SW480 (cell line): ENCODE results near the gene SLC7A1.

Source experiments
- DNase-seq: peaks from one replicate; pipeline ENCODE4 v3.0.0-alpha.2; 2016; ENCODE audit warnings: low spot score

The SLC7A1 gene

GRCh38 chr13:29486551-29486950 is 108.9 kb downstream of the SLC7A1 start:
- DNase-seq, result no peak

- DNase-seq, result no peak
Measured at GRCh38 chr13:29484796-29485195, 110.7 kb downstream of the SLC7A1 start.

GRCh38 chr13:29484236-29484635 is 111.3 kb downstream of the SLC7A1 start:
- no peak for DNase-seq

- no peak for DNase-seq
Measured at GRCh38 chr13:29483623-29484022, 111.9 kb downstream of the SLC7A1 start.

- no peak for DNase-seq
Measured at GRCh38 chr13:29483211-29483610, 112.3 kb downstream of the SLC7A1 start.

- DNase-seq, result no peak
Measured at GRCh38 chr13:29482504-29482903, 113.0 kb downstream of the SLC7A1 start.

GRCh38 chr13:29481603-29482002 is 113.9 kb downstream of the SLC7A1 start:
- no peak for DNase-seq

- no peak for DNase-seq
Measured at GRCh38 chr13:29480893-29481525, 114.5 kb downstream of the SLC7A1 start.

GRCh38 chr13:29479716-29480492 is 115.6 kb downstream of the SLC7A1 start:
- DNase-seq, result no peak

GRCh38 chr13:29476046-29476445 is 119.4 kb downstream of the SLC7A1 start:
- DNase-seq, result no peak

- DNase-seq, result peak; percentile 14
Measured at GRCh38 chr13:29474991-29475390, 120.5 kb downstream of the SLC7A1 start.

GRCh38 chr13:29473166-29473565 is 122.3 kb downstream of the SLC7A1 start:
- DNase-seq, result no peak

- DNase-seq, result peak; percentile 59
Measured at GRCh38 chr13:29472332-29472961, 123.0 kb downstream of the SLC7A1 start.

GRCh38 chr13:29471551-29471950 is 123.9 kb downstream of the SLC7A1 start:
- DNase-seq, result no peak

- peak; percentile 94 for DNase-seq
Measured at GRCh38 chr13:29465741-29466293, 129.7 kb downstream of the SLC7A1 start.

- no peak for DNase-seq
Measured at GRCh38 chr13:29464105-29464679, 131.3 kb downstream of the SLC7A1 start.

- no peak for DNase-seq
Measured at GRCh38 chr13:29459813-29460355, 135.6 kb downstream of the SLC7A1 start.
